GM12872 (cell line): ENCODE data around the gene FASN.

Source experiments
- CTCF ChIP-seq: IDR thresholded peaks from 3 replicates; pipeline ENCODE4 v1.5.1; 2011; ENCODE audit warnings: low read depth, mild to moderate bottlenecking, low read length, moderate library complexity; ENCODE audit not compliant: insufficient read depth

Gene FASN

GRCh38 chr17:82082456-82082855 is 15.6 kb downstream of the FASN start:
- no peak for TF ChIP-seq CTCF

GRCh38 chr17:82081966-82082365 is 16.1 kb downstream of the FASN start:
- no peak for TF ChIP-seq CTCF

GRCh38 chr17:82081546-82081945 is 16.5 kb downstream of the FASN start:
- TF ChIP-seq CTCF: no peak

GRCh38 chr17:82080789-82081464 is 17.1 kb downstream of the FASN start:
- TF ChIP-seq CTCF: no peak

- TF ChIP-seq CTCF: no peak
Measured at GRCh38 chr17:82080048-82080788, 17.8 kb downstream of the FASN start.

GRCh38 chr17:82079001-82079677 is 18.9 kb downstream of the FASN start:
- TF ChIP-seq CTCF: no peak

GRCh38 chr17:82078433-82078832 is 19.6 kb downstream of the FASN start:
- TF ChIP-seq CTCF: no peak
